Stimulated activated CD8-positive, alpha-beta memory T cell treated with anti-CD3 and anti-CD28 coated beads, Interleukin-7, amount 100 ng/mL, for 1 hour (primary cell): ENCODE results near the gene ZMIZ2.
A peak's percentile ranks its signal among the peaks of the same experiment; 100 is the strongest.
"Not testable (repeated sequence)": the region's sequence is repeated elsewhere in the genome, so short reads cannot be mapped to it uniquely, and the experiment has no call there.

Source experiments
- DNase-seq, 2 donors: peaks; one replicate each; pipeline ENCODE4 v3.0.0-alpha.2; 2020; ENCODE audit warnings: low read depth in 2 of 2

Gene ZMIZ2

GRCh38 chr7:44772867-44773266 lies 24.2 kb downstream of the ZMIZ2 start:
- DNase-seq = no peak

- DNase-seq = not testable (repeated sequence)
Measured at GRCh38 chr7:44774486-44774885, 25.8 kb downstream of the ZMIZ2 start.

GRCh38 chr7:44775383-44776107 lies 26.9 kb downstream of the ZMIZ2 start:
- DNase-seq = no peak

- DNase-seq = no peak
Measured at GRCh38 chr7:44776211-44776610, 27.6 kb downstream of the ZMIZ2 start.

- no peak for DNase-seq
Measured at GRCh38 chr7:44782460-44782859, 33.8 kb downstream of the ZMIZ2 start.

GRCh38 chr7:44783407-44783806 lies 34.8 kb downstream of the ZMIZ2 start:
- DNase-seq = no peak

GRCh38 chr7:44784364-44784763 lies 35.7 kb downstream of the ZMIZ2 start:
- no peak for DNase-seq

- not testable (repeated sequence) for DNase-seq
Measured at GRCh38 chr7:44785218-44785617, 36.6 kb downstream of the ZMIZ2 start.

GRCh38 chr7:44787041-44787440 lies 38.4 kb downstream of the ZMIZ2 start:
- DNase-seq = no peak

GRCh38 chr7:44787762-44788161 lies 39.1 kb downstream of the ZMIZ2 start:
- no peak for DNase-seq

- DNase-seq = no peak
Measured at GRCh38 chr7:44789990-44790389, 41.3 kb downstream of the ZMIZ2 start.

GRCh38 chr7:44791278-44792219 lies 42.9 kb downstream of the ZMIZ2 start:
- DNase-seq = no peak

GRCh38 chr7:44793919-44794318 lies 45.3 kb downstream of the ZMIZ2 start:
- DNase-seq = no peak

GRCh38 chr7:44794331-44794730 lies 45.7 kb downstream of the ZMIZ2 start:
- DNase-seq = no peak

- DNase-seq = no peak
Measured at GRCh38 chr7:44796034-44796503, 47.4 kb downstream of the ZMIZ2 start.

GRCh38 chr7:44796504-44797328 lies 48.1 kb downstream of the ZMIZ2 start, which contains the start of gene PPIA:
PPIA (plus strand) TSS chr7:44796681; CDS start chr7:44796725, 44 bp downstream.
- peak; percentile 97 for DNase-seq

GRCh38 chr7:44797329-44798258 lies 48.9 kb downstream of the ZMIZ2 start:
- peak; percentile 54 to 61 for DNase-seq

- no peak for DNase-seq
Measured at GRCh38 chr7:44798649-44799305, 50.1 kb downstream of the ZMIZ2 start.

GRCh38 chr7:44799939-44800338 lies 51.3 kb downstream of the ZMIZ2 start:
- no peak for DNase-seq

- DNase-seq = no peak
Measured at GRCh38 chr7:44801890-44802289, 53.2 kb downstream of the ZMIZ2 start.
